ENCODE results near the gene CDC25A. TPM values are rescaled to one million over a fixed set of nuclear protein-coding genes. Genes with fewer than 3 reads are reported as not detected.

CDC25A gene
- total and polyA plus RNA-seq, 2 of the 8 experiments (the other 6 are each of a cell fraction or from before 2014, with no cell fraction given): 20.7 to 62.1 TPM

DNA sequence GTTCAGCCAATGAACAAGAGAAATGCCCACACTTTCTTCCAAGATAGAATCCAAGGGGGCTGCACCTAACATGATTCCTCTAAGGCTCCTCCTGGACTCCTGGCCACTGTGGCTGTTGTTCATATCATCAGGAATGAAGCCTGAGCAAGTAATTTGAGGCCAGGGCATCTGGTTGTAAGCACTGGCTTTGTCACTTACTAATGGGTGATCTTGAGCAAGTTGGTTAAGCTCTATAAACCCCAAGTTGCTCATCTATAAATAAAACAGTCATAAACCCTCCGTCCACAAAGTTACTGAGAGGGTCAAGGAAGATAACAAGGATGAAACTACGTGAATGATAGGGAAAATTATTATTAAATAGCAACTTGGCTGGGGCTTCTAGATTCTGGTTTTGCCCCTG lies 58.3 kb downstream of the CDC25A start:
- no peak overlapping the region for H3K4me2 ChIP-seq (ENCODE audit: insufficient read depth in 1 of 2, low read depth in 2 of 2, low read length in 2 of 2)
- WGBS, 2 experiments (ENCODE audit: extremely low coverage in 1 of 2, insufficient coverage in 1 of 2, insufficient read length in 1 of 2, insufficient replicate concordance in 2 of 2, low coverage in 1 of 2, low lambda C conversion rate in 2 of 2, missing lambda C conversion rate in 1 of 2): 83% methylated on average over 2 of the region's 2 CpGs; no CpG with 5 or more reads in 1 of the 2 experiments
- TF ChIP-seq CBX5 (IDR thresholded peaks at IDR 0.05; ENCODE audit: low read depth, low read length) (no peak), RNF2 (IDR thresholded peaks at IDR 0.05; ENCODE audit: borderline replicate concordance, low read depth, low read length, missing control alignments, poor library complexity, severe bottlenecking) (no peak), SP1 (IDR thresholded peaks at IDR 0.05; ENCODE audit: low read depth, low read length) (no peak), SIN3A (conservative IDR thresholded peaks at IDR 0.05 in 1 of 2, IDR thresholded peaks at IDR 0.05 in 1 of 2; ENCODE audit: low read depth in 1 of 2, low read length in 2 of 2) (no peak), TAF7 (optimal IDR thresholded peaks at IDR 0.05; ENCODE audit: borderline replicate concordance, low read depth, low read length) (no peak), RBBP5 (IDR thresholded peaks at IDR 0.05; ENCODE audit: borderline replicate concordance, low read depth, low read length) (no peak), ATF3 (IDR thresholded peaks at IDR 0.05; ENCODE audit: insufficient read depth, low read depth, low read length) (no peak), EP300 (IDR thresholded peaks at IDR 0.05; ENCODE audit: borderline replicate concordance in 1 of 2, low read depth in 2 of 2, low read length in 2 of 2) (no peak), JUND (IDR thresholded peaks at IDR 0.05; ENCODE audit: low read length) (no peak), SIRT6 (IDR thresholded peaks at IDR 0.05; ENCODE audit: low read length) (no peak), POLR2A (IDR thresholded peaks at IDR 0.05; ENCODE audit: control extremely low read depth in 1 of 2, low read depth in 2 of 2, low read length in 2 of 2) (no peak), HDAC6 (IDR thresholded peaks at IDR 0.05; ENCODE audit: low read depth, low read length) (no peak), SUZ12 (IDR thresholded peaks at IDR 0.05; ENCODE audit: low read length) (no peak)

More for the DNA sequence above, 58.3 kb downstream of the CDC25A start:
- H3K56ac ChIP-seq (replicated peaks; ENCODE audit: insufficient read length, low read depth, low read length): no peak overlapping the region
- no peak overlapping the region for H4K91ac ChIP-seq (replicated peaks; ENCODE audit: insufficient read length, low read length)
- no peak overlapping the region for H4K5ac ChIP-seq (ENCODE audit: insufficient read length, low read depth, low read length)
- H3K27ac ChIP-seq (ENCODE audit: low read depth, low read length): no peak overlapping the region
- 0 out of 2 replicates have a peak overlapping the region, but pooled peaks have one; percentile 28 for H2AFZ ChIP-seq (ENCODE audit: low read length)
- no peaks in the 10 kb centered on the region for H3K36me3 ChIP-seq (ENCODE audit: control insufficient read depth in 2 of 4, insufficient read depth in 4 of 4, low read length in 3 of 4)
- no peak overlapping the region for H4K8ac ChIP-seq (ENCODE audit: extremely low read depth, insufficient read depth, low read length)
- H2BK12ac ChIP-seq (ENCODE audit: low read depth, low read length): no peak overlapping the region
- no peaks in the 10 kb centered on the region for H3K79me2 ChIP-seq (ENCODE audit: control insufficient read depth in 1 of 2, insufficient read depth in 2 of 2, low read length in 2 of 2)
- H3K14ac ChIP-seq (ENCODE audit: insufficient read length): no peak overlapping the region
- no peak overlapping the region for H2BK5ac ChIP-seq (ENCODE audit: low read depth, low read length)
- H3K4ac ChIP-seq (replicated peaks; ENCODE audit: insufficient read length, low read depth, low read length): no peak overlapping the region
- H2BK20ac ChIP-seq (ENCODE audit: low read length): no peak overlapping the region
- no peak overlapping the region for H3K18ac ChIP-seq (ENCODE audit: extremely low read depth, low read length)
- no peaks in the 10 kb centered on the region for H3K27me3 ChIP-seq (replicated peaks in 1 of 4; ENCODE audit: control insufficient read depth in 3 of 4, extremely low read depth in 1 of 4, insufficient read depth in 3 of 4, low read length in 3 of 4)
- no peak for FAIRE-seq
- no peak overlapping the region for H2BK120ac ChIP-seq (replicated peaks; ENCODE audit: low read depth, low read length)
- H3K79me1 ChIP-seq (ENCODE audit: low read depth, low read length): no peaks in the 10 kb centered on the region
- DNase-seq (ENCODE audit: low read depth in 1 of 2, low spot score in 2 of 2): no peak
- peaks cover 2% of the 10 kb centered on the region; the same call in 1 of the 2 replicates for H3K23me2 ChIP-seq (ENCODE audit: low read depth, low read length)
- ChIA-PET CTCF (ENCODE audit: partially characterized antibody) (interaction anchor here (0.8 to 1.5 kb wide), 3 partner anchors 9 to 279 kb away, joined by 3 to 8 read pairs (median 4); no protein-coding TSS in a partner anchor), POLR2A (ENCODE audit: partially characterized antibody) (no interaction called here)
- no peak overlapping the region for H3K9ac ChIP-seq (replicated peaks in 1 of 4; ENCODE audit: extremely low read depth in 1 of 4, low read depth in 3 of 4, low read length in 3 of 4)
- H3K4me3 ChIP-seq (ENCODE audit: extremely low read depth in 1 of 4, insufficient read depth in 2 of 4, low read depth in 3 of 4, low read length in 4 of 4): no peak overlapping the region
- H3K23ac ChIP-seq (ENCODE audit: insufficient read length): no peak overlapping the region
- peaks cover 0 to 7% (median 1%) of the 10 kb centered on the region in 4 experiments; a peak in 4 of 7 replicates for H3K4me1 ChIP-seq (replicated peaks in 1 of 4; ENCODE audit: control insufficient read depth in 3 of 4, insufficient read depth in 4 of 4, low read length in 3 of 4)
- no peaks in the 10 kb centered on the region for H4K20me1 ChIP-seq (replicated peaks in 1 of 2; ENCODE audit: control insufficient read depth in 1 of 2, insufficient read depth in 2 of 2, low read length in 2 of 2)
- no peak overlapping the region for H2AK5ac ChIP-seq (ENCODE audit: low read depth, low read length)
- H2BK15ac ChIP-seq (ENCODE audit: low read length): 0 out of 2 replicates have a peak overlapping the region, but pooled peaks have one; percentile 18
- H3K9me3 ChIP-seq (ENCODE audit: insufficient read depth in 2 of 2, low read depth in 1 of 2, low read length in 1 of 2): no peaks in the 10 kb centered on the region

Data from H1 (cell line).